Measurements from ENCODE around the gene ARHGAP29. TPM values are rescaled to one million over a fixed set of nuclear protein-coding genes. Genes with fewer than 3 reads are reported as not detected.

ARHGAP29 gene
- polyA plus RNA-seq, 1 experiment, result 30.4 TPM

DNA sequence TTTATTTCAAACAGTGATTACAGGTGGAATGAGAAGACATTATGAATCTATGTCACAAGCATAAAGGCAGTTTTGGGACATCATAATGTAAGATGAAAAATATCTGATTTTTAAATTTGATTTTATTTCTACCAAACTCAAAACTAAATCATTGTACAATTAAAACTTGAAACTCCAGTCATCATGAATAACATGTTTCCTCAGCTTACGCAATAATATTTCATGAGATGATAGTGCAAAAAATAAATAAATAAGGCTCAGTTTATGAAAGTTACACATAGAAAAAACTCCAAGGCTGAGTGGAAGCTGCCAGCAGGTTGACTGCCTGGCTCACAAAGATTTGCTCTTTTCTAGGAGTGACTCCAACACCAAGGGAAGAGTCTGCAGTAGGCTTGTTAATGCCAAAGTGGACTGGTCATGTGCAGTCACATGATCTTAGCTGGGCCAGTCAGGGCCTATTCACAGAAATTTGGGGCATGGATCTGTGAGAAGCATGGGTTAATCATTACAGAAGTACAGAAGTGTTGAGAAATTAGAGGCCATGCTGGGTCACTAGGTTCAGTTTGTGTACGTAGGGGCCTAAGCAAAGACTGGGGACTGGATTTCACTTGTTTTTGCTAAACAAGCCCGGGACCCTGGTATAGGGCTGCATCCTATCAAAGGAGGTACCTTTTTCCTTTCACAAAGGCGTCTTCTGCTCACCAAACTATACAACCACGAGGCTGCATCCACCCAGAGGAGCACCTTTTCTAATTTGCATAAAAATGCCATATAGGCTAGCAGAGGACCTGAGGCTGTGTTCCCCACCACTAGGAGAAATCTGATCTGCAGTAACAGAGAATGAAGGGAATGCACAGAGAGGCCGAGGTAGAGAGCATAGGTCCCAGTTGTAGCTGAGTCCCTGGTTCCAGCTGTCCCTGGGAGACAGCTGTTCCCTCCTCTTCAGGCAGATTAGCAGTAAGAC, 111.6 kb downstream of the ARHGAP29 start:
- Histone ChIP-seq H3K9me3 (ENCODE audit: control insufficient read depth, insufficient read depth, low read length) (no peaks in the 10 kb centered on the region), H3K4me3 (ENCODE audit: low read depth, low read length) (no peak overlapping the region), H3K27ac (ENCODE audit: low read depth, low read length) (no peak overlapping the region), H3K27me3 (ENCODE audit: control insufficient read depth, insufficient read depth, low read length) (no peaks in the 10 kb centered on the region)
- CTCF ChIA-PET, result interaction anchor here (1.2 kb wide), 1 partner anchor 210 kb away, joined by 3 read pairs; no protein-coding TSS in a partner anchor
- no peak for DNase-seq (ENCODE audit: low read depth, low spot score)
- POLR2A ChIA-PET, result no interaction called here
- TF ChIP-seq CTCF (IDR thresholded peaks at IDR 0.05; ENCODE audit: low read depth, low read length), result no peak

- Histone ChIP-seq H3K27me3 (ENCODE audit: control insufficient read depth, insufficient read depth, low read length) (no peaks in the 10 kb centered on the region), H3K27ac (ENCODE audit: low read depth, low read length) (no peak overlapping the region), H3K4me3 (ENCODE audit: low read depth, low read length) (no peak overlapping the region), H3K9me3 (ENCODE audit: control insufficient read depth, insufficient read depth, low read length) (no peaks in the 10 kb centered on the region)
- POLR2A ChIA-PET, result no interaction called here
- no peak for DNase-seq (ENCODE audit: low read depth, low spot score)
- no peak for TF ChIP-seq CTCF (IDR thresholded peaks at IDR 0.05; ENCODE audit: low read depth, low read length)
- CTCF ChIA-PET, result interaction anchor here (1.2 kb wide), 1 partner anchor 211 kb away, joined by 3 read pairs; no protein-coding TSS in a partner anchor
These were observed 112.8 kb downstream of the ARHGAP29 start for GRCh38 chr1:94124538-94124937.

DNA sequence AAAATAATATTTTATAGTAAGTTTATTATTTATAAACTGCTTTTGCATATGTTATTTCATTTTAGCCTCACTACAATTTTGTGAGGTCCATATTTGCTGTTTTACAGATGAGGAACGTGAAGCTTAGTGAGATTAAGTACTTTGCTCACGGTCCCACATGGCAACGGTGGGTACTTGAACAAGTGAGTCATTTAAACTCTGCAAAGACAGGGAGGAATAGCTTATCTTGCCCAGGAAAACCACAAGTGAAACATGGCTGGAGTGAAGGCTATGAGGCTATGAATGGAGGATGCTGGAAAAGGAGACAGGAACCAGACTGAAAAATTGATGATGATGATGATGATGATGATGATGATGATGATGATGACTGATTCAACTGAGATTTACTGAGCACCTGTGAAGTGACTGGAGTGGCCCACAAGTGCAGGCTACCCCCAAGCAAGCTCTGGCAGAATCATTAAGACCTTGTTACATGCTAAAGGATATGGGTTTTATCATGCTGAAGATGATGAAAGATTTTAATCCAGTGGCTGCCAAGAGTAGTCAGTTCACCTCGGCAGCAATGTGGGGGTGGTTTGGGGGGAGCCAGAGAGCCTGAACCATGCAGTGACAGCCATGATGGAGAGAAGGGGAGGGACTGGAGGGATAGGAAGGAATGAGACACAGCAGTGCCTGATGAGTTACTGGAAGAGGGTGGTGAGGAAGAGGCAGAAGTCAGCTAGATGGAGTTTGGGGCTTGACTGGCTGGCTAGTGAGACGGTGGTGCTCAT, 115.0 kb downstream of the ARHGAP29 start:
- POLR2A ChIA-PET, result interaction anchor here (1.1 kb wide), 1 partner anchor 27 kb away, joined by 4 read pairs; no protein-coding TSS in a partner anchor
- Histone ChIP-seq H3K9me3 (ENCODE audit: control insufficient read depth, insufficient read depth, low read length) (no peaks in the 10 kb centered on the region), H3K4me3 (ENCODE audit: low read depth, low read length) (no peak overlapping the region), H3K27ac (ENCODE audit: low read depth, low read length) (no peak overlapping the region), H3K27me3 (ENCODE audit: control insufficient read depth, insufficient read depth, low read length) (no peaks in the 10 kb centered on the region)
- peak; percentile 51 for DNase-seq (ENCODE audit: low read depth, low spot score)
- CTCF ChIA-PET, result interaction anchor here (0.7 to 0.9 kb wide), 3 partner anchors 34 to 211 kb away, joined by 3 to 4 read pairs (median 3); no protein-coding TSS in a partner anchor
- no peak for TF ChIP-seq CTCF (IDR thresholded peaks at IDR 0.05; ENCODE audit: low read depth, low read length)

Other genes with a start within 250 kb of the ARHGAP29 start
- 0.17 TPM in 2 replicates for gene ABCA4, start 116.4 kb downstream of the ARHGAP29 start, polyA plus RNA-seq (2011; rRNA removed)
- 25.0 and 34.0 TPM in 2 replicates for gene ABCD3, start 180.8 kb upstream of the ARHGAP29 start, polyA plus RNA-seq (2011; rRNA removed)

All from AG04450 (cell line).